HEK293T (cell line): ENCODE measurements around the gene MED10.

Source experiments
- CTCF ChIA-PET: fragments of 350-600 bp; formaldehyde crosslinking; extraction: SDS; loops from one replicate; lab custom pipeline; 2021; ENCODE audit warnings: antibody characterized with exemption, inconsistent platforms; lab: Yijun Ruan, JAX
- POLR2A ChIA-PET: fragments of 350-600 bp; formaldehyde crosslinking; extraction: SDS; loops from one replicate; lab custom pipeline; 2020; ENCODE audit warnings: antibody characterized with exemption, inconsistent platforms; lab: Yijun Ruan, JAX
- DNase-seq: peaks from one replicate; pipeline ENCODE4 v3.0.0; 2012; ENCODE audit warnings: mixed read lengths; ENCODE audit errors: extremely low spot score
- ARNT ChIP-seq: fragments of 450-650 bp; IDR thresholded peaks from 2 replicates; pipeline ENCODE4 v1.6.1; 2017; ENCODE audit warnings: mild to moderate bottlenecking
- BHLHE40 ChIP-seq: fragments of 450-650 bp; IDR thresholded peaks from 2 replicates; pipeline ENCODE4 v1.6.1; 2016; ENCODE audit warnings: mild to moderate bottlenecking, moderate library complexity, borderline replicate concordance
- CTBP1 ChIP-seq: fragments of 450-650 bp; IDR thresholded peaks from 2 replicates; pipeline ENCODE4 v1.6.1; 2016; ENCODE audit warnings: borderline replicate concordance
- ELF4 ChIP-seq: fragments of 450-650 bp; IDR thresholded peaks from 2 replicates; pipeline ENCODE4 v1.6.1; 2017; ENCODE audit warnings: antibody characterized with exemption
- FOXA1 ChIP-seq: fragments of 450-650 bp; IDR thresholded peaks from 2 replicates; pipeline ENCODE4 v1.6.1; 2016; ENCODE audit warnings: mild to moderate bottlenecking
- FOXK2 ChIP-seq: fragments of 450-650 bp; IDR thresholded peaks from 2 replicates; pipeline ENCODE4 v1.6.1; 2016; ENCODE audit warnings: mild to moderate bottlenecking
- FOXM1 ChIP-seq: fragments of 450-650 bp; IDR thresholded peaks from 2 replicates; pipeline ENCODE4 v1.6.1; 2017; ENCODE audit warnings: mild to moderate bottlenecking, borderline replicate concordance
- HDGF ChIP-seq: fragments of 450-650 bp; IDR thresholded peaks from 2 replicates; pipeline ENCODE4 v1.6.1; 2017; ENCODE audit warnings: antibody characterized with exemption, borderline replicate concordance
- L3MBTL2 ChIP-seq: fragments of 450-650 bp; conservative IDR thresholded peaks from 2 replicates; pipeline ENCODE4 v1.6.1; 2016; ENCODE audit warnings: mild to moderate bottlenecking
- LEF1 ChIP-seq: fragments of 450-650 bp; IDR thresholded peaks from 2 replicates; pipeline ENCODE4 v1.6.1; 2017; ENCODE audit warnings: mild to moderate bottlenecking, borderline replicate concordance
- NFRKB ChIP-seq: fragments of 450-650 bp; IDR thresholded peaks from 2 replicates; pipeline ENCODE4 v1.6.1; 2016; ENCODE audit warnings: mild to moderate bottlenecking, moderate library complexity
- SP1 ChIP-seq: fragments of 450-650 bp; IDR thresholded peaks from 2 replicates; pipeline ENCODE4 v1.6.1; 2017
- SUZ12 ChIP-seq: fragments of 450-650 bp; IDR thresholded peaks from 2 replicates; pipeline ENCODE4 v1.6.1; 2016; ENCODE audit warnings: mild to moderate bottlenecking
- TARDBP ChIP-seq: fragments of 450-650 bp; IDR thresholded peaks from 2 replicates; pipeline ENCODE4 v1.6.1; 2016
- ZNF384 ChIP-seq: fragments of 450-650 bp; IDR thresholded peaks from 2 replicates; pipeline ENCODE4 v1.6.1; 2016
- TF ChIP-seq, protein P1 (sequence below): fragments of 450-650 bp; IDR thresholded peaks from 2 replicates; pipeline ENCODE4 v1.6.1; 2016

Gene MED10

DNA sequence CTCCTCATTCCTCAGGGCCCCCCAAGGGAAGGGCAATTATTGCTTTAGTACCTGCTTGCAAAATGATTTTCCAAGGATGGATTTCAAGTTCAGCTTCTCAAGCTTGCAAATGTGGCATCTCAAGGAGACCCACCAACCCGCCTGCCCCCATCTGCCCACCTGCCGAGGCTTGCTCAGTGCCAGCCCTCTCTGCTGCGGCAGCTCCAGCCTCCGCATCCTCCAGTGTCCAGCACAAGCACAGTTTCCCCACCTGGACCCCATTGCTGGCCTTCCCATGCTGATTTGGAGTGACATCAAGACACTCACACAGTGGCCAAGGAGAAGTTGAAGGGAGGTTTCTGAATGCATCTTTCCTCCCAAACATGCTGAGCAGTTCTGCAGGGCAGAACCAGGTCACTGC, 31.2 kb downstream of the MED10 start:
- TF ChIP-seq, protein P1, sequence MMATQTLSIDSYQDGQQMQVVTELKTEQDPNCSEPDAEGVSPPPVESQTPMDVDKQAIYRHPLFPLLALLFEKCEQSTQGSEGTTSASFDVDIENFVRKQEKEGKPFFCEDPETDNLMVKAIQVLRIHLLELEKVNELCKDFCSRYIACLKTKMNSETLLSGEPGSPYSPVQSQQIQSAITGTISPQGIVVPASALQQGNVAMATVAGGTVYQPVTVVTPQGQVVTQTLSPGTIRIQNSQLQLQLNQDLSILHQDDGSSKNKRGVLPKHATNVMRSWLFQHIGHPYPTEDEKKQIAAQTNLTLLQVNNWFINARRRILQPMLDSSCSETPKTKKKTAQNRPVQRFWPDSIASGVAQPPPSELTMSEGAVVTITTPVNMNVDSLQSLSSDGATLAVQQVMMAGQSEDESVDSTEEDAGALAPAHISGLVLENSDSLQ = no peak
- TF ChIP-seq CTBP1 (no peak), ZNF384 (no peak)
- no peak for DNase-seq
- ChIA-PET POLR2A (no interaction called here), CTCF (no interaction called here)

DNA sequence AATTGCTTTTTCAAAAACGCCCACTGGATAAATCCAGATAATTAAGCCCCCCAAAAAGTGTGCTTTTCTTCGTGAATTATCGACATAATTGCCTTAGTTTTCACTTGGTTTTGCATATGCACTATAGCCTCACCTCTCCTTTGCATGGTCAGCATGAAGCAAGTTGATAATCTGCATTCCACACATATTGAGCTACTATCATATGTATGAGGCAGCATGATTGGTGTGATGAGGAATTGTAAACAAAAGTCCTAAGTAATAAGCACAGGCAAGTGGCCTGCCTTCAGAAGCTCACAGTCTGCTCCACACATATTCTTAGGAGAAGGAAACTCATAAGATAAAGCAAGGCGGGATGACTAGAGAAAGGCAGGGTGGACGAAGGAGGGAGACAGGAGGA, 33.8 kb downstream of the MED10 start:
- POLR2A ChIA-PET = no interaction called here
- TF ChIP-seq LEF1 = no peak
- TF ChIP-seq FOXM1 = no peak
- TF ChIP-seq BHLHE40 = no peak
- TF ChIP-seq ZNF384 = no peak
- no peak for TF ChIP-seq ELF4
- TF ChIP-seq ARNT = no peak
- TF ChIP-seq CTBP1 = no peak
- TF ChIP-seq SUZ12 = no peak
- TF ChIP-seq HDGF = no peak
- TF ChIP-seq TARDBP = no peak
- no peak for TF ChIP-seq FOXA1
- no peak for TF ChIP-seq L3MBTL2
- TF ChIP-seq, protein P1 = no peak
- no peak for TF ChIP-seq SP1

DNA sequence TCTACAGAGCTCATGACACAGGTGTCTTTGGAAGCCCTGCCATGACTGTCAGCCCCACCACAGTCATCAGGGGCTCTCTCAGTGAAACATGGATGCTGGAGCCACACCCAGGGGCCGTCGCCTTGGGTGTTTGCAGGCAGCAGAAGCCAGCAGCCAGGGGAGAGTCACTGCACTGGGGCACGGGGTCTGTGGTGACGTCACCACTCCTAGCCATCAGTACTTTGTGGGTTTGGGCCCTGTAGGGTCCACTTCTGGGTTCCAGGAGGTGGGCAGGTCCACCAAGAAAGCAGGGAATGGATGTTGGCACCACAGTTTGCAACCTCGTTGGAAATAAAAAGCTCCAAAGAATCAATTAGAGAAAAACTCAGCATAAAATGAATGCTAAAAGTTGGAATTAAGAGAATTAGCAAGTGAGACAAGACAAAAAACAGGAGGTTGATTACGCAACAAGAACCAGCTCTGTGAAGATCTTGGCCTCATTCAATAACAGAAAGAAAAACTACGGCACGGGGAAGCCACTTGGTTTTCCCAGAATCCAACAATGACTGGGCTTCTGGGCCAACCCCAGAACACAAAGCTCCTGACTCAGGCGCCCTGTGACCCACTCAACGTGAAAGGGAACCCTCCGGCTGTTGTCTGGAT, 34.3 kb downstream of the MED10 start:
- CTCF ChIA-PET = no interaction called here
- TF ChIP-seq ZNF384 (no peak), FOXA1 (no peak), HDGF (no peak), BHLHE40 (no peak), ARNT (no peak), TARDBP (no peak), SP1 (no peak)
- TF ChIP-seq, protein P1 = no peak
- DNase-seq = no peak
- POLR2A ChIA-PET = no interaction called here

More for the DNA sequence above, 33.8 kb downstream of the MED10 start:
- CTCF ChIA-PET = no interaction called here
- DNase-seq = no peak

DNA sequence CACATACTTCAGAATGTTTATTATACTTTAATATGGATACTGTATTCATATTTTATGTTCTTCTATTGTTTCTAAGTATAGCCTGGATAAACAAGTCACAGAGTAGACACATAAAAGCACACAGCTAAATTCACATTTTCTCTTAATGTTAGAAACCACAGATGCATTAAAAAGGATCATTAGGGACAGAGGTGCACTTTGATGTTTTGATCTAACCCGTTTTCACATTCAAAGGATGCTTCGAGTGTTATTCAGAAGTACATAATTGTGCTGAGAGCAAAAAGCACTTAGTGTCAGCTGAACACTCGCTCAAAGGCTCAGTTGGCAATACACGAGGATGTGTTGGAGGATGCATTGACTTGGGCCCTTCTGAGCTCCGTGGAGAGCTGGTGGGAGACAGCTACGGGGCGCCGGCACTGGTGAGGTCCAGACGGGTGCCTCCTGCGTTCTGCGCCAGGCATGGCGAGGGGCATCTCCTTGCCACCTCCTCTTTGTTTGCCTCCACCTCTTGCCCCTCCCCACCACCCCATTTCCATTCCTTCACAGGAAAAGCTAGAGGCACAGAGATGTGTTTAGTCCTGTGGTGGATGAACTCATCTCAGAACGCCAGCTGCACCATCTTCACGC, 35.5 kb downstream of the MED10 start:
- POLR2A ChIA-PET = no interaction called here
- CTCF ChIA-PET = no interaction called here
- TF ChIP-seq, protein P1 = no peak
- TF ChIP-seq LEF1 = no peak
- TF ChIP-seq ZNF384 = no peak
- TF ChIP-seq BHLHE40 = no peak
- TF ChIP-seq HDGF = no peak
- TF ChIP-seq TARDBP = no peak
- no peak for TF ChIP-seq FOXM1
- TF ChIP-seq SUZ12 = no peak
- TF ChIP-seq L3MBTL2 = no peak
- no peak for TF ChIP-seq FOXK2
- no peak for TF ChIP-seq ELF4
- TF ChIP-seq ARNT = no peak
- DNase-seq = no peak

DNA sequence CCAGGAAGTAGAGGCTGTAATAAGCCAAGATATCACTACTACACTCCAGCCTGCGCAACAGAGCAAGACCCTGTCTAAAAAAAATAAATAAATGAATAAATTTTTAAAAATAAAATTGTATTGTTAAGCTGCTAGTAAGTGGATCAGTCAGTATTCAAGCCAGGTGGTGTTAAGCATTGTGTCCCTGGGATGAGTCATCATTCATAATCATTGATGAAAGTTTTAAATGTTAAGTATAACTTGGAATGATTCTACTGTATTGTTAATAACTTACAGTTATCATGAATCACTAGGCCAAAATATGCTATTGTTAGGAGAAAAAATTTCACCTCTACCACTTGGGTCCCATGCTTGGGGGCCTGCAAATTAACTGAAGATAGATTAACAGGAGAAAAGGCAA, 38.2 kb downstream of the MED10 start:
- CTCF ChIA-PET = no interaction called here
- TF ChIP-seq NFRKB = no peak
- TF ChIP-seq ZNF384 = no peak
- no peak for TF ChIP-seq SP1
- no peak for TF ChIP-seq SUZ12
- no peak for TF ChIP-seq L3MBTL2
- no peak for TF ChIP-seq CTBP1
- TF ChIP-seq, protein P1 = no peak
- no peak for TF ChIP-seq FOXK2
- TF ChIP-seq FOXA1 = no peak
- TF ChIP-seq LEF1 = no peak
- no peak for TF ChIP-seq ARNT
- POLR2A ChIA-PET = no interaction called here
- DNase-seq = no peak
